ENCODE data around the gene FSTL1. TPM values are rescaled to one million over a fixed set of nuclear protein-coding genes. Genes with fewer than 3 reads are reported as not detected.
A peak's percentile ranks its signal among the peaks of the same experiment; 100 is the strongest.

Gene FSTL1
- total and polyA plus RNA-seq, 4 donors: 137 to 722 (median 319) TPM

DNA sequence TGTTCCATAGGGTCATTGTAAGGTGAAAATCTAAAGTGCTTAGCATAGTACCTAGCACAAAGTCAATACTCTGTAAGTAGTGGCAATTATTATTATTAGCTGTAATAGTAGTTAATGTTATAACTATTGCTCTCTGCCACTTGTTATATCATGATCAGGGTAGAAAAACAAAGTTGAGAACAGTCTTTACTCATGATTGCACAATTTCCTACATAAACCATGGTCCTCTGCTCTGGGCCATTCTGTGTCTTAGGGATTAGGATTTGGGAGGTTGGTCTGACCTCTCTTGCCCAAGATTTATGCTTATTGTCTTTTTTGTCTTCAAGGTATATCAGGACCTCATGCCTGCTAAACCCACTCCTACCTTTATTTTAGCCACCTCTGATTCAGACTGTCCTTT, 97.3 kb downstream of the FSTL1 start:
- H3K27ac ChIP-seq (ENCODE audit: low read depth, low read length): no peak overlapping the region
- H3K4me1 ChIP-seq (ENCODE audit: control insufficient read depth, insufficient read depth, low read length): peaks cover 4% of the 10 kb centered on the region
- no peak for DNase-seq (ENCODE audit: low read depth in 4 of 6, low spot score in 6 of 6)
- no peaks in the 10 kb centered on the region for H3K9me3 ChIP-seq (ENCODE audit: control insufficient read depth, insufficient read depth, low read length)
- no peaks in the 10 kb centered on the region for H3K36me3 ChIP-seq (ENCODE audit: control insufficient read depth, insufficient read depth, low read length)
- H3K27me3 ChIP-seq (ENCODE audit: control insufficient read depth, insufficient read depth, low read length): no peaks in the 10 kb centered on the region
- no peak overlapping the region for H3K4me3 ChIP-seq (ENCODE audit: low read depth, low read length)

DNA sequence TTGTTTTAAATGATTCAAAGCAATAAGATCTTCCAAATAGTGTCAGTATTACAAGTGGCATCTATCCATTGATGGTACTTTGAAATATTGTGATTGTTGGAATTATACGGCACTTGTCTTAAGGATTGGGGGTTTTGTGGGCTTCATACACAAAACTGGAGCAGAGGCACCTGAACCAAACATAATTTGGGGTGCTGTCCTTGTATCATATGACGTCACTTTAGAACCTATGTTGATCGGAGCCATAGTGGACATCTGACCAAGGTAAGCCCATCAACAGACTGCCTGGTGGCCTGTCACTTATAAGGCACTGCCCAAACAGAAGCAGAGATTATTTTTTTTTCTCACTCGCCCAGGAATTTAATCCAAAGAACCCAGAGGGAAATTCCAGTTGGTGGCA, 98.8 kb downstream of the FSTL1 start:
- no peaks in the 10 kb centered on the region for H3K36me3 ChIP-seq (ENCODE audit: control insufficient read depth, insufficient read depth, low read length)
- no peak overlapping the region for H3K4me3 ChIP-seq (ENCODE audit: low read depth, low read length)
- H3K4me1 ChIP-seq (ENCODE audit: control insufficient read depth, insufficient read depth, low read length): peaks cover 4% of the 10 kb centered on the region
- 99% methylated on average over 4 of the region's 4 CpGs for WGBS (ENCODE audit: insufficient coverage)
- no peak overlapping the region for H3K27ac ChIP-seq (ENCODE audit: low read depth, low read length)
- DNase-seq (ENCODE audit: low read depth in 4 of 6, low spot score in 6 of 6): no peak
- H3K9me3 ChIP-seq (ENCODE audit: control insufficient read depth, insufficient read depth, low read length): no peaks in the 10 kb centered on the region
- no peaks in the 10 kb centered on the region for H3K27me3 ChIP-seq (ENCODE audit: control insufficient read depth, insufficient read depth, low read length)

DNA sequence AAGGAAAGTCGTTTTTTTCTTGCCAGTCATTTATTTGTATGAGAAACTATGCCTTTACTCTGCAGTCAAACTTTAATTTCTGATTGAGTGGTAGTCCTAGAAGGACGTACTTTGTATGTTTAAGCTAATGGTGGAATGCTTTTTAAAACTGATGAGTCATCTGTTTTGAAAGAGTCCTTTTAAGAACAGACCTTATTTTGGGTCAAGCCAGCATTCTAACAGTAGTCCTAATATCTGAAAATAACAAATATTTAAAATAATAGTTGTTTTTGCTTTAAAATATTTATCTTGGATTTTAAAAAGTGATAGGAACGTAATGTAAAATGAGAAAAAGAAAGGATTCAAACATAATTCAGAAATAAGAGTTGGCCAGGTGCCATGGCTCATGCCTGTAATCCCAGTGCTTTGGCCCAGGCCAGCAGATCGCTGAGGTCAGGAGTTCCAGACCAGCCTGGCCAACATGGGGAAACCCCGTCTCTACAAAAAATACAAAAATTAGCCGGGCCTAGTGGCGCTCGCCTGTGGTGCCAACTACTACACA, 100.3 kb downstream of the FSTL1 start:
- no CpG with 5 or more reads among the region's 8 CpGs for WGBS (ENCODE audit: insufficient coverage)
- H3K27ac ChIP-seq (ENCODE audit: low read depth, low read length): peak overlapping the region; percentile 97
- H3K4me3 ChIP-seq (ENCODE audit: low read depth, low read length): peak overlapping the region; percentile 88
- H3K27me3 ChIP-seq (ENCODE audit: control insufficient read depth, insufficient read depth, low read length): no peaks in the 10 kb centered on the region
- no peaks in the 10 kb centered on the region for H3K9me3 ChIP-seq (ENCODE audit: control insufficient read depth, insufficient read depth, low read length)
- H3K4me1 ChIP-seq (ENCODE audit: control insufficient read depth, insufficient read depth, low read length): peaks cover 7% of the 10 kb centered on the region
- DNase-seq (ENCODE audit: low read depth in 4 of 6, low spot score in 6 of 6): peak in 1 of 6 donors; percentile 4
- no peaks in the 10 kb centered on the region for H3K36me3 ChIP-seq (ENCODE audit: control insufficient read depth, insufficient read depth, low read length)

DNA sequence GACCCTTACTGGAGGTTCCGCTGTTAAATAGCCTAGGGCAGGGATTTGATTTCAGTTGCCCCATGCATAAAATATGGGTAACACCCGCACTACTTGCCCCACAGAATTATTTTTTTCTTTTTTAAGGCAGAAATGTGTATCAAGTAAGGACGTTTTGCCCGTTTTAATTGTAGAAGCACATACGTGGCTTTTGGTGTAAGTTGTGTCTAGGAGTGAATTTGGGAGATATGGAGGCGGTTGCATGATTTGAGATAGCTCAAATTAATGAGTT, 101.0 kb downstream of the FSTL1 start:
- Histone ChIP-seq H3K4me1 (ENCODE audit: control insufficient read depth, insufficient read depth, low read length) (peaks cover 7% of the 10 kb centered on the region), H3K36me3 (ENCODE audit: control insufficient read depth, insufficient read depth, low read length) (no peaks in the 10 kb centered on the region), H3K27me3 (ENCODE audit: control insufficient read depth, insufficient read depth, low read length) (no peaks in the 10 kb centered on the region), H3K27ac (ENCODE audit: low read depth, low read length) (peak overlapping the region; percentile 97), H3K9me3 (ENCODE audit: control insufficient read depth, insufficient read depth, low read length) (no peaks in the 10 kb centered on the region), H3K4me3 (ENCODE audit: low read depth, low read length) (peak overlapping the region; percentile 88)
- DNase-seq (ENCODE audit: low read depth in 4 of 6, low spot score in 6 of 6): peak in 1 of 6 donors; percentile 24
- WGBS (ENCODE audit: insufficient coverage): 0% methylated on average over 1 of the region's 6 CpGs

DNA sequence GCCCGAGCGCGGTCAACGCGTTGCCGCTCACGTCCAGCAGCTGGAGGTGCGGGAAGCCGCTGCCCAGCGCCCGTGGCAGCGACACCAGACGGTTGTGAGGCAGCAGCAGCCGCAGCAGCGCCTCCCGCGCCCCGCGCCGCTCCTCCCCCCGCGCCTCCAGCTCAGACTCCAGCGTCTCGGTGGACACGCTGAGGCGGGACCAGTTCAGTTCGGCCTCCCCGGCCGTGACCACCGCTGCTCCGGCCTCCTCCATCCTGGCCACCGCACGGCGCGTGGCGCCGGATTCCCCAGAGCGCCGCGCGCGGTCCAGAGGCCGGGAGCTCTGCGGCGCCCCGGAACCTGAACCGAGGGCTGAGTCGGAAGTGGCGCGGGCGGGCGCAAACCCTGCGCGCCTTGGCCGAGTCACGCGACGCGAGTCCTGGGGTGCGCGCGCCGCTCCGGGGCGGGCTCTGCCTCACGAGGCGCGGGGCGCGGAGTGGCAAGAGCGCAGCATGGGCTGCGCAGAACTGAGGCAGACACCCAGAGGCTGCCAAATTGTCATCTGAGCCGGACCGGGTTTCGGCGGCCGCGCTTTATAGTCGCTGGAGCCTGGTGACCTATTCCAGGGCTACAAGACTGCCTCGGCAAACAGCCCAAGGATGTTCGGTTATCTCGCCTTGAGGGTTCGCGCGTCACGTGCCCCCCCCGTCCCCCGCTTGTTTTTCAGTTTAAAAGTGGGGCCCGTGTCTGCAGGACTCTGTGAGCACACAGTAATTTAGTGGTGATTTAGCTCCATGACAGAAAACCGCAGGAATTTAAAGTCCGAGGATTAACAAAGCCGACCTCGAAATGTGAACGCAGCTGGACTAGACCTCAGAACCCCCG, 101.6 kb downstream of the FSTL1 start, which contains the start of gene LRRC58:
Gene LRRC58, minus strand, starts transcription at position 364 of the 864 bp plus-strand sequence. Its CDS starts 111 bp downstream, at position 253.
- DNase-seq (ENCODE audit: low read depth in 4 of 6, low spot score in 6 of 6): peak; percentile 86 to 98 (median 90)
- H3K9me3 ChIP-seq (ENCODE audit: control insufficient read depth, insufficient read depth, low read length): no peaks in the 10 kb centered on the region

DNA sequence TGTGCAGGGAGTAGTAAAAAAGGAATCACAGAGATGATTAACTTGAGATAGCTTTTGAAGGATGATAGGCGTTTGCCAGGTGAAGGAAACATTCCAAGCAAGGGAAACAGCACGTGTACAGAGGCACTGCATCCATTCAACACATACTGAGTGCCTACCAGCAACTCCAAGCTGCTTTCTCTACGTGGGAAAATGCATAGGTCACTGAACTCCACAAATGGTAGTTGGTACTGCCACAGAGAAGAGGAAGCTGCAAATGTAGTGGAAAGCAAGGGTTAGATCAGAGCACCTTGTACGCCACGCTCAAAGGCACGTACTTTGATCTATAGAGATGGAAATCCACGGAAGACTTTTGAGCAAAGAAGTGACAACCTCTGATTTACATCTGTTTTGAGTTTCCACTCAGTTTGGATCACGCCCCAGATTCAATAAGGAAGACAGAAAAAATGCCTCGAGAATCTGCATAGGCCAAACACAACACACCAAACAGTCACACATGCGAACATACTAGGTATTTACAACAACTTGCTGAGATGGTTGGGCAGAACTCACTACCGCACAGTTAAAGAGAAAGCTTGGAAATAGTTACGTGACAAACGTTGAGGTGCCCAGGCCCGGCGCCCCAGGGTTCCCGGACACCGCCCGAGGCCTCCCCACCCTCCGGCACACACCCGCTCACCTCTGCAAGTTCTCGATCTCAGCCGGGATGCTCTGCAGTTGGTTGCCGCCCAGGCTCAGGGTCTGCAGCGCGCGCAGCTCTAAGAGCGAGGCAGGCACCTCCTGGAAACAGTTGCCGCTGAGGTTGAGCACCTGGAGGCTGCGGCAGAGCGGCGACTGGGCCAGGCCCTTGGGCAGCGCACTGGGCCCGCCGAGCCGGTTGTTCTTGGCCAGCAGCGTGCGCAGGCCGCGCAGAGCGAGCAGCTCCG, 102.5 kb downstream of the FSTL1 start:
- H3K36me3 ChIP-seq (ENCODE audit: control insufficient read depth, insufficient read depth, low read length): no peaks in the 10 kb centered on the region
- H3K27ac ChIP-seq (ENCODE audit: low read depth, low read length): peak overlapping the region; percentile 97
- H3K4me3 ChIP-seq (ENCODE audit: low read depth, low read length): peak overlapping the region; percentile 88
- 1% methylated on average over 38 of the region's 41 CpGs for WGBS (ENCODE audit: insufficient coverage)
- H3K9me3 ChIP-seq (ENCODE audit: control insufficient read depth, insufficient read depth, low read length): no peaks in the 10 kb centered on the region
- DNase-seq (ENCODE audit: low read depth in 4 of 6, low spot score in 6 of 6): peak in 3 of 6 donors; percentile 12 to 45 (median 28)
- H3K4me1 ChIP-seq (ENCODE audit: control insufficient read depth, insufficient read depth, low read length): peaks cover 7% of the 10 kb centered on the region
- no peaks in the 10 kb centered on the region for H3K27me3 ChIP-seq (ENCODE audit: control insufficient read depth, insufficient read depth, low read length)

More for the DNA sequence above, 101.6 kb downstream of the FSTL1 start, which contains the start of gene LRRC58:
- WGBS (ENCODE audit: insufficient coverage): 0% methylated on average over 95 of the region's 95 CpGs
- H3K27me3 ChIP-seq (ENCODE audit: control insufficient read depth, insufficient read depth, low read length): no peaks in the 10 kb centered on the region
- H3K36me3 ChIP-seq (ENCODE audit: control insufficient read depth, insufficient read depth, low read length): no peaks in the 10 kb centered on the region
- H3K4me1 ChIP-seq (ENCODE audit: control insufficient read depth, insufficient read depth, low read length): peaks cover 7% of the 10 kb centered on the region
- peak within 1 kb of the TSS; percentile 97 for H3K27ac ChIP-seq (ENCODE audit: low read depth, low read length)
- H3K4me3 ChIP-seq (ENCODE audit: low read depth, low read length): peak within 1 kb of the TSS; percentile 88

DNA sequence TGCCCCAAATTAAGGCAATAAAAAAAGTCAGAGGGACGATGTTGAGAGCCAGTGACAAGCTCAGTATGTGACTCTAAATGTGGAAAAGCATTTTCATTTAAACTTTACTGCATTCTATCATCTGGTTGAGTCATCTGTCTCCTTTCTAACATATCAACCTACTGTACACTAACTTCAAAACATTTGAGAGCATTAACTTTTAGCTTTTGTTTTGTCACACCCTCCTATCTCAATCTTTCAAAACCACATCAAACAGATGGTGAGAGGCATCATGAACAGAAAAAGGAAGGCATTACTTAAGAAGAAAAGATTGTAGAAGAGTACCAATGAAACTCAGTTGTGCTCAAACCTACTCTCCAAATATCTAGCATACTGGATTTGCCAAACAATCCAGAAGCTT, 106.4 kb downstream of the FSTL1 start:
- WGBS (ENCODE audit: insufficient coverage): no CpG with 5 or more reads among the region's 1 CpG
- no peak for DNase-seq (ENCODE audit: low read depth in 4 of 6, low spot score in 6 of 6)
- Histone ChIP-seq H3K36me3 (ENCODE audit: control insufficient read depth, insufficient read depth, low read length) (peaks cover 10% of the 10 kb centered on the region), H3K9me3 (ENCODE audit: control insufficient read depth, insufficient read depth, low read length) (peaks cover 2% of the 10 kb centered on the region), H3K27me3 (ENCODE audit: control insufficient read depth, insufficient read depth, low read length) (no peaks in the 10 kb centered on the region), H3K4me3 (ENCODE audit: low read depth, low read length) (no peak overlapping the region), H3K27ac (ENCODE audit: low read depth, low read length) (no peak overlapping the region), H3K4me1 (ENCODE audit: control insufficient read depth, insufficient read depth, low read length) (peaks cover 4% of the 10 kb centered on the region)

Other genes starting within 250 kb of the FSTL1 start
- gene GPR156, start 165.8 kb downstream of the FSTL1 start, total RNA-seq: 1 to 10 TPM; 2.1 TPM
- 1 to 10 TPM; 1.7 to 2.1 TPM for gene GPR156, start 165.8 kb downstream of the FSTL1 start, polyA plus RNA-seq (ENCODE audit: insufficient read length in 2 of 2)
- gene LRRC58, start 101.6 kb downstream of the FSTL1 start, total RNA-seq: 10 to 100 TPM; 29.1 to 55.1 TPM
- 10 to 100 TPM; 16.6 to 25.1 TPM for gene LRRC58, start 101.6 kb downstream of the FSTL1 start, polyA plus RNA-seq (ENCODE audit: insufficient read length in 2 of 2)
- 100 to 1,000 TPM in 1 of 2 donors, 10 to 100 TPM in 1; 43.2 to 154 TPM for gene NDUFB4, start 145.3 kb upstream of the FSTL1 start, total RNA-seq
- 100 to 1,000 TPM; 186 to 193 TPM for gene NDUFB4, start 145.3 kb upstream of the FSTL1 start, polyA plus RNA-seq (ENCODE audit: insufficient read length in 2 of 2)
- gene HGD, start 231.2 kb upstream of the FSTL1 start, total RNA-seq: under 1 TPM in 1 of 2 donors, not detected in 1; 0.50 TPM
- under 1 TPM; 0.67 to 0.98 TPM for gene HGD, start 231.2 kb upstream of the FSTL1 start, polyA plus RNA-seq (ENCODE audit: insufficient read length in 2 of 2)